ENCODE data around the gene ASIP.
"Not testable (repeated sequence)": the region's sequence is repeated elsewhere in the genome, so short reads cannot be mapped to it uniquely, and the experiment has no call there.

ASIP gene, protein sequence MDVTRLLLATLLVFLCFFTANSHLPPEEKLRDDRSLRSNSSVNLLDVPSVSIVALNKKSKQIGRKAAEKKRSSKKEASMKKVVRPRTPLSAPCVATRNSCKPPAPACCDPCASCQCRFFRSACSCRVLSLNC

DNA sequence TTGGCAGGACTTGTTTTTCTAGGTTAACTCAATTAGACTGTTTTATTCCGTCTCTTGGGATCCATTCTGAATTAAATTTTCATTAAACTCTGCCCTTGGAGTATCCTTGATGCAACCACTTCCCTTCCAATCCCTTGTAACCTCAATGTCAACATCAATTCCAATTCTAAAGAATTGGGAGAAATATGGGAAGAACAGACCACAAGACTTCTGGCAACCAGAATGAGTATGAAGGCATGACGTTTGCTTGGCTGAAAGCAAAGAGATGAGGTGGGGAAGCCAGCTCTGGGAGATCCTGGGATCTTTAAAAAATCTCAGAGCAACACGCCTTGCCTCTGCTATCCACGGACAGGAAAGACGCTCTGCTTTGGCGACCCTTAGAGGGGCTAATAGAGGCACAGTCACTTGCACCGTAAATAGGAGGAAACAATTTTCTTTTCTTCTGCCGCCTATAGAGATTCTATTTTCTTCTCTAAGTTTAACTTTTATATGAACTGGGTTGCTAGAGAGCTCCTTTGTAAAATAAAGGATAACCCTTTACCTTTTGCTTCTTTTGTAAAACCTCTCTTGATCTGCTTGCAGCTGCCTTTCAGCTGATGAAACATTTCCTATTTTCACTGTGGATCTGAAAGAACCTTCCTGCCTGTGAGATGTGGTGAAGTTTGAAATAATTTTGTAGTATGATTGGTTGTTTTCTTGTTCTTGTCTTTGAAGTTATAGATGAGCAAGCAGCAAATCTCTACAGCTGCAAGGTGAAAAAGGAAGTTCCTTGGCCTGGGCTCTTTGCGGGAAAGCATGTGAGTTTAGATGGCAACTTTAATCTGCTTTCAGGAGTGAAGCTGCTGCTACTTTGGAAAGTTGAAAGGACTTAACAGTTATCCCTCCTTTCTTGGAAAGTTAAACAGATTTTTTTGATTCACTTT, at the start of gene ASIP:
TSS of gene ASIP (plus strand) at position 731 of the 923 bp plus-strand sequence. CDS start 18,952 bp downstream, outside the sequence.
- TF ChIP-seq, protein P1, sequence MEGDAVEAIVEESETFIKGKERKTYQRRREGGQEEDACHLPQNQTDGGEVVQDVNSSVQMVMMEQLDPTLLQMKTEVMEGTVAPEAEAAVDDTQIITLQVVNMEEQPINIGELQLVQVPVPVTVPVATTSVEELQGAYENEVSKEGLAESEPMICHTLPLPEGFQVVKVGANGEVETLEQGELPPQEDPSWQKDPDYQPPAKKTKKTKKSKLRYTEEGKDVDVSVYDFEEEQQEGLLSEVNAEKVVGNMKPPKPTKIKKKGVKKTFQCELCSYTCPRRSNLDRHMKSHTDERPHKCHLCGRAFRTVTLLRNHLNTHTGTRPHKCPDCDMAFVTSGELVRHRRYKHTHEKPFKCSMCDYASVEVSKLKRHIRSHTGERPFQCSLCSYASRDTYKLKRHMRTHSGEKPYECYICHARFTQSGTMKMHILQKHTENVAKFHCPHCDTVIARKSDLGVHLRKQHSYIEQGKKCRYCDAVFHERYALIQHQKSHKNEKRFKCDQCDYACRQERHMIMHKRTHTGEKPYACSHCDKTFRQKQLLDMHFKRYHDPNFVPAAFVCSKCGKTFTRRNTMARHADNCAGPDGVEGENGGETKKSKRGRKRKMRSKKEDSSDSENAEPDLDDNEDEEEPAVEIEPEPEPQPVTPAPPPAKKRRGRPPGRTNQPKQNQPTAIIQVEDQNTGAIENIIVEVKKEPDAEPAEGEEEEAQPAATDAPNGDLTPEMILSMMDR (IDR thresholded peaks at IDR 0.05; ENCODE audit: unreplicated experiment in 3 of 3): no peak
- H3K27ac Mint-ChIP-seq: peak within 1 kb of the TSS in 1 of 3 experiments; percentile 38
- peaks cover 10% of the 10 kb centered on the region for H3K36me3 Mint-ChIP-seq (ENCODE audit: low read depth)
- H3K4me1 Mint-ChIP-seq: peaks cover 38% of the 10 kb centered on the region
- no peaks in the 10 kb centered on the region for H3K27me3 Mint-ChIP-seq (ENCODE audit: low read depth)
- no peak within 1 kb of the TSS for H3K4me3 Mint-ChIP-seq
- H3K9me3 Mint-ChIP-seq: peaks cover 27% of the 10 kb centered on the region

DNA sequence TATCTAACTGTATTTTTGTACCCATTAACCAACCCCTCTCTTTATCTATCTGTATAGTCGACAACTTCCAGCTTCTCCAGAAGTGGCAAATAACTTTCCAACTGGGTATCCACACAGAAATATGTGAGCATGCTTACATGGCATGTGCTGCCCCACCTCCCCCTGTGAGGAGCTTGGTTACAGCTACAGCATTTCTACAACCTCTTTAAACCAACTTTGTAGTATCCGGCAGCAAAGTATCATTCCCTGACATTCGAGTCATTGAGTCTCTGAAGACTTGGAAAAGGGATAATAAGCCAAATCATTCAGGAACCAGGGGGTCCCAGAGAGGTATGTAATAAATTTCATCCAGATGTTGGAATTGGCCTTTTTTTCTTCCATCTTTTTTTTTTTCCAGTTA, 48.2 kb upstream of the ASIP start:
- Mint-ChIP-seq H3K36me3 (ENCODE audit: low read depth) (no peaks in the 10 kb centered on the region), H3K4me3 (no peak overlapping the region), H3K4me1 (peaks cover 46% of the 10 kb centered on the region), H3K9me3 (no peaks in the 10 kb centered on the region), H3K27me3 (ENCODE audit: low read depth) (no peaks in the 10 kb centered on the region), H3K27ac (peak overlapping the region; percentile 10 to 64 (median 40))
- TF ChIP-seq, protein P1 (IDR thresholded peaks at IDR 0.05; ENCODE audit: unreplicated experiment in 3 of 3): no peak

GRCh38 chr20:34199183-34199582, 42.0 kb upstream of the ASIP start:
- no peak overlapping the region for H3K4me3 Mint-ChIP-seq
- peaks cover 4% of the 10 kb centered on the region for H3K27me3 Mint-ChIP-seq (ENCODE audit: low read depth)
- H3K36me3 Mint-ChIP-seq (ENCODE audit: low read depth): no peaks in the 10 kb centered on the region
- H3K9me3 Mint-ChIP-seq: no peaks in the 10 kb centered on the region
- TF ChIP-seq, protein P1 (IDR thresholded peaks at IDR 0.05; ENCODE audit: unreplicated experiment in 3 of 3): no peak
- peaks cover 19% of the 10 kb centered on the region for H3K4me1 Mint-ChIP-seq
- no peak overlapping the region for H3K27ac Mint-ChIP-seq

DNA sequence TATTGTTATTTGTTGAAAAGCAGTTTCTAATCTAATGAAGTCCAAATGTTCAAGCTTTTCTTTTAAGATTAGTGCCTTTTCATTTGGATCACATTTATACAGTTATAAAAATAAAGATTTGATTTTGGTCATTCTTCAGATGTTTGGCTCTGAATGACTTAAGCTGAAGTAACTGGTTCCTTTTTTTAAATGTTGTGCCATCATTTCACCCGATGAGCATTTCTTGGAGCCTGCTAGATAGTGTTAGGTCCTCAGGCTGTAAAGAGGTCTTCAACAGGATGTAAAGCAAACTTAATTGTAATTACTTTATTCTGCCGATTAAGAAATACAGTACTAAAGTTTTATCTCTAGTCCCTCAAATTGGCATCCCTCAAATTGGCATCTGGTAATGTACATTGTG, 41.2 kb upstream of the ASIP start:
- H3K27me3 Mint-ChIP-seq (ENCODE audit: low read depth): peaks cover 4% of the 10 kb centered on the region
- peaks cover under 1% of the 10 kb centered on the region for H3K9me3 Mint-ChIP-seq
- no peak overlapping the region for H3K27ac Mint-ChIP-seq
- H3K4me3 Mint-ChIP-seq: no peak overlapping the region
- H3K4me1 Mint-ChIP-seq: peaks cover 10% of the 10 kb centered on the region
- H3K36me3 Mint-ChIP-seq (ENCODE audit: low read depth): no peaks in the 10 kb centered on the region
- TF ChIP-seq, protein P1 (IDR thresholded peaks at IDR 0.05; ENCODE audit: unreplicated experiment in 3 of 3): no peak

DNA sequence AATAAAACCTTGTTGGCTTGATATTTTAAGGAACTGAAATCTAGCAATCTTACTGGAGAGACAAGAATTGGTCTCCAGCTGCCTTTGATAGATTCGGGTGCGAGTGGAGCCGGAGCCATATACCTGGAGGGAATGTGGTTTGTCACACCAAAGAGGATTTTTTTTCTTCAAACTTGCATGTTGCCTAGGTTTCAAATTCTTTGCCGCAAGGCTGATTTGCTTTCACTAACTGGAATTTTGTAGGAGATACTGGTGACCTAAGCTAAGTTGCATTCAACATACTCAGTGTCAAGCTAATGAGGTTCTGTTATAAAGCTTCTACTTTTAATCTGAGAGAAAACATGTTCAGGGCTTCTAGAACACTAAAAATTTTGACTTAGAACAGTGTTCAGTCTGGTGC, 39.7 kb upstream of the ASIP start:
- TF ChIP-seq, protein P1 (IDR thresholded peaks at IDR 0.05; ENCODE audit: unreplicated experiment in 3 of 3): no peak
- no peak overlapping the region for H3K4me3 Mint-ChIP-seq
- H3K36me3 Mint-ChIP-seq (ENCODE audit: low read depth): no peaks in the 10 kb centered on the region
- H3K4me1 Mint-ChIP-seq: no peaks in the 10 kb centered on the region
- H3K27me3 Mint-ChIP-seq (ENCODE audit: low read depth): peaks cover 4% of the 10 kb centered on the region
- H3K27ac Mint-ChIP-seq: no peak overlapping the region
- H3K9me3 Mint-ChIP-seq: peaks cover 7% of the 10 kb centered on the region

GRCh38 chr20:34205172-34205880, 35.9 kb upstream of the ASIP start:
- H3K27me3 Mint-ChIP-seq (ENCODE audit: low read depth); H3K4me1 Mint-ChIP-seq; H3K27ac Mint-ChIP-seq; H3K36me3 Mint-ChIP-seq (ENCODE audit: low read depth); H3K4me3 Mint-ChIP-seq: not testable (repeated sequence)
- H3K9me3 Mint-ChIP-seq: peaks cover 20% of the 10 kb centered on the region
